ENCODE results near the gene GBP3.

Gene GBP3

GRCh38 chr1:88985692-88986091 lies 37.0 kb downstream of the GBP3 start:
- no peak for TF ChIP-seq EGR1 (IDR thresholded peaks at IDR 0.05)
- no peak for TF ChIP-seq EP300 (IDR thresholded peaks at IDR 0.05; ENCODE audit: borderline replicate concordance)
- no peak for TF ChIP-seq TAF1 (IDR thresholded peaks at IDR 0.05; ENCODE audit: low read depth)
- no peak for TF ChIP-seq TCF12 (IDR thresholded peaks at IDR 0.05; ENCODE audit: low read depth)
- TF ChIP-seq FOXM1 (IDR thresholded peaks at IDR 0.05; ENCODE audit: borderline replicate concordance, low read depth): no peak
- TF ChIP-seq TEAD4 (IDR thresholded peaks at IDR 0.05): no peak
- no peak for TF ChIP-seq REST (IDR thresholded peaks at IDR 0.05; ENCODE audit: low read depth)
- TF ChIP-seq ZBTB7A (IDR thresholded peaks at IDR 0.05; ENCODE audit: low read depth): no peak
- TF ChIP-seq RAD21 (IDR thresholded peaks at IDR 0.05; ENCODE audit: low read depth): no peak
- TF ChIP-seq CREB1 (IDR thresholded peaks at IDR 0.05; ENCODE audit: low read depth): no peak
- no peak for TF ChIP-seq YY1 (IDR thresholded peaks at IDR 0.05; ENCODE audit: low read depth)
- TF ChIP-seq USF1 (IDR thresholded peaks at IDR 0.05): no peak

- no peak for TF ChIP-seq ZBTB7A (IDR thresholded peaks at IDR 0.05; ENCODE audit: low read depth)
- no peak for TF ChIP-seq RAD21 (IDR thresholded peaks at IDR 0.05; ENCODE audit: low read depth)
- TF ChIP-seq FOXM1 (IDR thresholded peaks at IDR 0.05; ENCODE audit: borderline replicate concordance, low read depth): no peak
- TF ChIP-seq YY1 (IDR thresholded peaks at IDR 0.05; ENCODE audit: low read depth): no peak
- TF ChIP-seq USF1 (IDR thresholded peaks at IDR 0.05): no peak
- TF ChIP-seq CEBPB (IDR thresholded peaks at IDR 0.05): no peak
- no peak for TF ChIP-seq REST (IDR thresholded peaks at IDR 0.05; ENCODE audit: low read depth)
- peak; percentile 86 for TF ChIP-seq TEAD4 (IDR thresholded peaks at IDR 0.05)
- no peak; the same call in 1 of the 2 replicates for TF ChIP-seq MAX (IDR thresholded peaks at IDR 0.05)
- no peak for TF ChIP-seq TAF1 (IDR thresholded peaks at IDR 0.05; ENCODE audit: low read depth)
- TF ChIP-seq NFIC (IDR thresholded peaks at IDR 0.05): peak; percentile 95
- TF ChIP-seq TCF12 (IDR thresholded peaks at IDR 0.05; ENCODE audit: low read depth): peak; percentile 51; the same call in 1 of the 2 replicates
- no peak for TF ChIP-seq CREB1 (IDR thresholded peaks at IDR 0.05; ENCODE audit: low read depth)
- TF ChIP-seq EP300 (IDR thresholded peaks at IDR 0.05; ENCODE audit: borderline replicate concordance): peak; percentile 60; the same call in 1 of the 2 replicates
- no peak for TF ChIP-seq EGR1 (IDR thresholded peaks at IDR 0.05)
Measured at GRCh38 chr1:88985032-88985431, 37.6 kb downstream of the GBP3 start.

GRCh38 chr1:88984569-88984968 lies 38.1 kb downstream of the GBP3 start:
- TF ChIP-seq CREB1 (IDR thresholded peaks at IDR 0.05; ENCODE audit: low read depth) (no peak), EP300 (IDR thresholded peaks at IDR 0.05; ENCODE audit: borderline replicate concordance) (no peak), ZBTB7A (IDR thresholded peaks at IDR 0.05; ENCODE audit: low read depth) (no peak), FOXM1 (IDR thresholded peaks at IDR 0.05; ENCODE audit: borderline replicate concordance, low read depth) (no peak), REST (IDR thresholded peaks at IDR 0.05; ENCODE audit: low read depth) (no peak), EGR1 (IDR thresholded peaks at IDR 0.05) (no peak), TCF12 (IDR thresholded peaks at IDR 0.05; ENCODE audit: low read depth) (no peak), CEBPB (IDR thresholded peaks at IDR 0.05) (no peak), YY1 (IDR thresholded peaks at IDR 0.05; ENCODE audit: low read depth) (no peak), MAX (IDR thresholded peaks at IDR 0.05) (no peak), USF1 (IDR thresholded peaks at IDR 0.05) (no peak), RAD21 (IDR thresholded peaks at IDR 0.05; ENCODE audit: low read depth) (no peak), TAF1 (IDR thresholded peaks at IDR 0.05; ENCODE audit: low read depth) (no peak), TEAD4 (IDR thresholded peaks at IDR 0.05) (no peak), NFIC (IDR thresholded peaks at IDR 0.05) (no peak)
